Kidney (tissue), 14 donors: ENCODE data around the gene ARGLU1. TPM values are rescaled to one million over a fixed set of nuclear protein-coding genes. Genes with fewer than 3 reads are reported as not detected.

Experiments
- DNase-seq, 5 donors: peaks; one replicate each; pipeline ENCODE4 v3.0.0-alpha.2; 2013 to 2020
- FAIRE-seq: peaks from 2 replicates; lab custom pipeline; 2012; peaks lifted over from hg19 to GRCh38; lab: Jason Lieb, UNC
- H3K27ac ChIP-seq, 2 donors: one replicate each; pipeline ENCODE4 v1.7.0; 2013; ENCODE audit warnings: low read depth in 2 of 2, low read length in 2 of 2, inconsistent platforms in 1 of 2
- H3K27me3 ChIP-seq: one replicate; pipeline ENCODE4 v1.7.1; 2013; ENCODE audit warnings: low read length, inconsistent platforms; ENCODE audit not compliant: control insufficient read depth, insufficient read depth
- H3K36me3 ChIP-seq, 3 donors: one replicate each; pipeline versions ENCODE4 v1.7.0 to v1.7.1; 2013; ENCODE audit warnings: low read length in 3 of 3, control low read depth in 1 of 3, inconsistent platforms in 1 of 3; ENCODE audit not compliant: insufficient read depth in 3 of 3, control insufficient read depth in 2 of 3
- H3K4me1 ChIP-seq, 3 donors: one replicate each; pipeline versions ENCODE4 v1.7.0 to v1.7.1; 2013; ENCODE audit warnings: low read length in 3 of 3, inconsistent platforms in 1 of 3, low read depth in 1 of 3; ENCODE audit not compliant: control insufficient read depth in 2 of 3, insufficient read depth in 2 of 3
- H3K4me3 ChIP-seq, 3 donors: one replicate each; pipeline versions ENCODE4 v1.7.0 to v1.8.1; 2013; ENCODE audit warnings: low read length in 3 of 3, control low read depth in 1 of 3, inconsistent platforms in 1 of 3
- H3K9ac ChIP-seq, 3 donors: one replicate each; pipeline versions ENCODE4 v1.7.0 to v1.7.1; 2013; ENCODE audit warnings: low read length in 3 of 3, control low read depth in 1 of 3, inconsistent platforms in 1 of 3
- H3K9me3 ChIP-seq, 3 donors: one replicate each; pipeline versions ENCODE4 v1.7.0 to v1.7.1; 2013; ENCODE audit warnings: low read length in 3 of 3, control low read depth in 1 of 3, inconsistent platforms in 1 of 3; ENCODE audit not compliant: control insufficient read depth in 2 of 3, insufficient read depth in 1 of 3
- intact Hi-C: fragments of 100-400 bp; cut with DNase I; formaldehyde crosslinking; loops from one replicate; pipeline ENCODE4 v1.11.1; 2022
- polyA plus RNA-seq: library from polyadenylated mRNA; stranded (reverse); fragments of 350-450 nt; fragmentation: Illumina TruSeq; extraction: RNeasy Lipid Tissue Mini Kit (QIAGEN cat#74804); gene quantifications from one replicate; pipeline ENCODE4 v1.2.3, GENCODE V29; 2014; ENCODE audit warnings: low read depth, low replicate concordance; ENCODE audit not compliant: insufficient read depth
- total RNA-seq: library from RNA; stranded (reverse); fragmentation: NEBNext Ultra II Directional; extraction: Animal tissue kit (Norgen Biotek cat#: 25700); gene quantifications from one replicate; pipeline ENCODE4 v1.2.1, GENCODE V29; 2021
- TF ChIP-seq, protein P1 (sequence below): IDR thresholded peaks from 3 replicates; pipeline ENCODE4 v1.5.1; 2012; ENCODE audit warnings: mild to moderate bottlenecking, moderate library complexity, borderline replicate concordance; ENCODE audit not compliant: insufficient read depth; ENCODE audit errors: extremely low read depth
- donor health status: control.
- donor health status: control.
- donor health status: control.
- donor health status: control.
- donor health status: control.
- donor health status: DM: yes; HTN: yes; CAD: no.
- donor health status: Normal renal cell carcinoma (clear cell type).

ARGLU1 gene
- total and polyA plus RNA-seq, 2 donors from 2014 or later: 39.0 to 86.7 TPM

DNA sequence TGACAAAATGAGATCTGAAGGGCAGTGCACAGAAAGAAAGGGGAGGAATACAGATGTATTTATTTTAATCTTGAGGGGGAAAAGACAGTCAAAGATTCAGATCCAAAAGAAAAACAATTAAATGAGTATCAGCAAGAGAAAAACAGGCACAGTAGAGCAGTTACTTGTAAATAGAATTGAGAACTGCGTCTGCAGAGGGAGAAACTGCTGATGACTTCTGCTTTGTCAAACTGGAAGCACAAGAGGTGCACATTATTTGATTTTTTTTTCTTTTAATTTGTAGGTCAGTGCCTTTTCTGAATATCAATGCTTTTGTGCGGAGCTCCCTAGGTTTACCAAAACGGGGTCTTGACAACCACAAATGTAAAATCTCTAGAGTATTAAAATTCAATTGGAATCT lies 69.8 kb downstream of the ARGLU1 start:
- DNase-seq (no peak), FAIRE-seq (no peak)
- TF ChIP-seq, protein P1, sequence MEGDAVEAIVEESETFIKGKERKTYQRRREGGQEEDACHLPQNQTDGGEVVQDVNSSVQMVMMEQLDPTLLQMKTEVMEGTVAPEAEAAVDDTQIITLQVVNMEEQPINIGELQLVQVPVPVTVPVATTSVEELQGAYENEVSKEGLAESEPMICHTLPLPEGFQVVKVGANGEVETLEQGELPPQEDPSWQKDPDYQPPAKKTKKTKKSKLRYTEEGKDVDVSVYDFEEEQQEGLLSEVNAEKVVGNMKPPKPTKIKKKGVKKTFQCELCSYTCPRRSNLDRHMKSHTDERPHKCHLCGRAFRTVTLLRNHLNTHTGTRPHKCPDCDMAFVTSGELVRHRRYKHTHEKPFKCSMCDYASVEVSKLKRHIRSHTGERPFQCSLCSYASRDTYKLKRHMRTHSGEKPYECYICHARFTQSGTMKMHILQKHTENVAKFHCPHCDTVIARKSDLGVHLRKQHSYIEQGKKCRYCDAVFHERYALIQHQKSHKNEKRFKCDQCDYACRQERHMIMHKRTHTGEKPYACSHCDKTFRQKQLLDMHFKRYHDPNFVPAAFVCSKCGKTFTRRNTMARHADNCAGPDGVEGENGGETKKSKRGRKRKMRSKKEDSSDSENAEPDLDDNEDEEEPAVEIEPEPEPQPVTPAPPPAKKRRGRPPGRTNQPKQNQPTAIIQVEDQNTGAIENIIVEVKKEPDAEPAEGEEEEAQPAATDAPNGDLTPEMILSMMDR: no peak
- H3K4me1 ChIP-seq: peaks cover 0 to 3% (median 0%) of the 10 kb centered on the region in 3 donors
- no peak overlapping the region for H3K27ac ChIP-seq
- no peak overlapping the region for H3K4me3 ChIP-seq
- H3K36me3 ChIP-seq: peaks cover 0 to 3% (median 0%) of the 10 kb centered on the region in 3 donors
- no peaks in the 10 kb centered on the region for H3K9me3 ChIP-seq
- H3K9ac ChIP-seq: no peak overlapping the region
- no peaks in the 10 kb centered on the region for H3K27me3 ChIP-seq
- intact Hi-C loops: no loop called here

DNA sequence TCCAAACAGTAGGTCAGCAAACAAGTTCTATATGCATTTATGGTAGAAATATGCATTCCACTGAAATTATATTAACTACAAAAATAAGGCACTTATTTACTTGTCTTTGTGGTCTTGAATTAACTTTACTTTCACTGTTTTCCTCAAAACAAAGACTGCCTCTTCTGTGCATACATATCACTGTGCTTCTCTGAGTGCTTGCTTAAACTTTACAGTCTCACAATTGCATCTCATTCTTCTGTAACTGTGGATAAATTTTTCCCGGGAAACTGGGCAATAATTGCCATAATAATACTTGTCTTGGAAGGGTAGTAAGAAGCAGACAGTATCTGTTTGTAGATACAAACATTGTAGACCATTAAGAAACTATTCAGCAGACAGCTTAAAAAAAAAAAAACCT lies 70.9 kb downstream of the ARGLU1 start:
- no peak for DNase-seq
- Histone ChIP-seq H3K27me3 (no peaks in the 10 kb centered on the region), H3K9ac (no peak overlapping the region), H3K4me1 (peaks cover 0 to 3% (median 0%) of the 10 kb centered on the region in 3 donors), H3K36me3 (peaks cover 0 to 7% (median 0%) of the 10 kb centered on the region in 3 donors), H3K27ac (no peak overlapping the region), H3K4me3 (no peak overlapping the region), H3K9me3 (no peaks in the 10 kb centered on the region)
- TF ChIP-seq, protein P1: no peak
- intact Hi-C loops: no loop called here
- no peak for FAIRE-seq

DNA sequence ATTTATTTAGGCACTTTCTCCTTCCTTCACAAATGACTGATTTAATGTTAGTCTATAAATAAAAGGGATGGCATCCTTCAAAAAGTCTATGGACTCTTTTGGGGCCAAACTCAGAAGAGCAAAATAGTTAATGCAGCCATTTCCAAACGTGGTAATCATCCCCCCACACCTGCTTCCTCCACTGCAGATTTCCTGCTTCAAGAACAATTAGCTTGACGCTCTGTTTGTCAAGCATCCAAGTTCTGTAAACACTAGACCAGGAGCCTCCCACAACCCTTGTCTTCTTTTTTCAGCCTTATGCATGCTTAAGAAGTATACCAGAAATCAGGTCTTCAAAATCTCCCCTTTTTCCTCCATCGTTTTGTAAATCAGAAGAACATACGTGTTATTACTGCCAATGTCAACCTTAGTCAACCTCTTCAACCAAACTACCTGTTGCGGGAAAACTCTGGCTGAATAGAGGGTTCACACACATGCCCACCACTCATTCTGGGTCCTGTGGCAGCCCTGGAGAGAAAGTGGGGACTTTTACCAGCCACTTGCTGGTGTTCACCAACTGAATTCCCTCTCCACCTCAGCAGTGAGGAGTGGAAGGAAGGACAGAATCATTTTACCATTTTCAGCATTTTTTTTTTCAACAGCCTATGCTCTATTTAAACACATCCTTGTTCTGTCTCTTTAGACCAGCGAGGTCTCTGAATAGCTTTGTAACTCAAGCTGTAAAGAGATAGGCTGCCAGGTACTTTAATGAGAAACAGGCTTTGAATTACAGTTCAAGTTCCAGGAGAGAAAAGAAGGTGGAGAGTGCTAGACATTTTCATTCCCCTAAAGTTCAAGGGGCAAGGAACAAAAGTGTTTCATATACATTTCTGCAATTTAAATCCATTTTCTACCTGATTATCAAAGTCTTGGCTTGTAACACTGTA lies 71.6 kb downstream of the ARGLU1 start:
- H3K27ac ChIP-seq: peak overlapping the region in 1 of 2 donors; percentile 44
- H3K4me1 ChIP-seq: peaks cover 0 to 3% (median 0%) of the 10 kb centered on the region in 3 donors
- FAIRE-seq (no peak), DNase-seq (peak in 2 of 5 donors; percentile 48 to 79)
- H3K9me3 ChIP-seq: no peaks in the 10 kb centered on the region
- TF ChIP-seq, protein P1: no peak
- H3K36me3 ChIP-seq: peaks cover 0 to 7% (median 0%) of the 10 kb centered on the region in 3 donors
- intact Hi-C loops: no loop called here
- no peaks in the 10 kb centered on the region for H3K27me3 ChIP-seq
- H3K9ac ChIP-seq: no peak overlapping the region
- H3K4me3 ChIP-seq: no peak overlapping the region
